Natural killer cell (primary cell): ENCODE data around the gene CPHXL2. TPM values are rescaled to one million over a fixed set of nuclear protein-coding genes. Genes with fewer than 3 reads are reported as not detected.

Source experiments
- ATAC-seq, 3 donors: fragments of 150-1000 bp in 2 of 3; fragments of 200-7000 bp in 1 of 3; cut with Tn5 transposase; 1 replicate in 1 of 3; 2 replicates in 2 of 3; pipeline ENCODE4 v1.10.0; 2021; ENCODE audit warnings: mild to moderate bottlenecking in 2 of 3, moderate library complexity in 2 of 3
- DNase-seq, 2 donors: peaks; one replicate each; pipeline versions ENCODE4 v3.0.0 to v3.0.0-alpha.2; 2013 to 2021; ENCODE audit warnings: mixed read lengths in 1 of 2
- H3K27ac ChIP-seq: one replicate; pipeline ENCODE4 v1.5.1; 2013; ENCODE audit warnings: mild to moderate bottlenecking, low read length
- H3K27me3 ChIP-seq: one replicate; pipeline ENCODE4 v1.6.1; 2013; ENCODE audit warnings: low read length; ENCODE audit not compliant: control insufficient read depth, insufficient read depth
- H3K36me3 ChIP-seq: one replicate; pipeline ENCODE4 v1.6.1; 2013; ENCODE audit warnings: low read length; ENCODE audit not compliant: control insufficient read depth, insufficient read depth
- H3K4me1 ChIP-seq: one replicate; pipeline ENCODE4 v1.6.1; 2013; ENCODE audit warnings: low read length; ENCODE audit not compliant: control insufficient read depth, insufficient read depth
- H3K4me3 ChIP-seq: one replicate; pipeline ENCODE4 v1.5.1; 2013; ENCODE audit warnings: low read length
- H3K9me3 ChIP-seq: one replicate; pipeline ENCODE4 v1.6.1; 2013; ENCODE audit warnings: low read length; ENCODE audit not compliant: control insufficient read depth, insufficient read depth
- H3K27ac Mint-ChIP-seq, 2 donors: one replicate each; pipeline ENCODE4 v1.8.0; 2022; ENCODE audit warnings: mild to moderate bottlenecking in 2 of 2, mixed read lengths in 2 of 2, moderate library complexity in 1 of 2
- H3K27me3 Mint-ChIP-seq, 2 donors: one replicate each; pipeline ENCODE4 v1.8.0; 2022; ENCODE audit warnings: low read depth in 2 of 2, mixed read lengths in 2 of 2
- H3K36me3 Mint-ChIP-seq: one replicate; pipeline ENCODE4 v1.8.0; 2022; ENCODE audit warnings: mixed read lengths
- H3K4me1 Mint-ChIP-seq, 2 donors: one replicate each; pipeline ENCODE4 v1.8.0; 2022; ENCODE audit warnings: mixed read lengths in 2 of 2
- H3K4me3 Mint-ChIP-seq: one replicate; pipeline ENCODE4 v1.8.0; 2022; ENCODE audit warnings: mild to moderate bottlenecking, moderate library complexity, mixed read lengths
- H3K9me3 Mint-ChIP-seq, 2 donors: one replicate each; pipeline ENCODE4 v1.8.0; 2022; ENCODE audit warnings: mixed read lengths in 2 of 2
- CTCF ChIP-seq: fragments of 200-600 bp; IDR thresholded peaks from one replicate; pipeline ENCODE4 v1.8.0; 2022; ENCODE audit warnings: antibody characterized with exemption
- WGBS: methylation state at CpG from one replicate; pipeline ENCODE4 v1.1.7; 2013; ENCODE audit warnings: missing lambda C conversion rate; ENCODE audit not compliant: insufficient coverage; 5-methylcytosine and 5-hydroxymethylcytosine counted together
- intact Hi-C: fragments of 100-400 bp; cut with micrococcal nuclease; formaldehyde crosslinking; loops from one replicate; pipeline ENCODE4 v1.14.2; 2022
- total RNA-seq, 4 donors: library from RNA; stranded (reverse); fragments of 120-200 nt in 1 of 4; gene quantifications; one replicate each; pipeline versions ENCODE4 v1.2.3 to v1.2.4, GENCODE V29; 2013 to 2022

The CPHXL2 gene
- total RNA-seq, 3 donors from 2014 or later (not counting 1 experiment from before 2014, with no cell fraction given), result not detected

- intact Hi-C loops, result loop anchor here (1.0 to 5.0 kb wide), 5 partner anchors 24 to 190 kb away; partner anchors contain the start of genes CFDP1, GABARAPL2, KARS1 and TERF2IP
- peaks cover 35% of the 10 kb centered on the region for H3K4me1 ChIP-seq
- peak; percentile 95 to 98 (median 95) for ATAC-seq
These were observed 53.8 kb downstream of the CPHXL2 start, which contains the start of gene ADAT1 for GRCh38 chr16:75622761-75623605. TSS of gene ADAT1 (minus strand) at chr16:75623281. CDS start at chr16:75620799, 2,482 bp downstream.

GRCh38 chr16:75621170-75621477, 55.7 kb downstream of the CPHXL2 start:
- H3K4me1 ChIP-seq, result peaks cover 29% of the 10 kb centered on the region
- H3K9me3 ChIP-seq, result no peaks in the 10 kb centered on the region
- H3K36me3 ChIP-seq, result peaks cover 29% of the 10 kb centered on the region
- H3K9me3 Mint-ChIP-seq, result no peaks in the 10 kb centered on the region
- no peaks in the 10 kb centered on the region for H3K27me3 Mint-ChIP-seq
- ATAC-seq, result no peak
- peaks cover 28 to 29% of the 10 kb centered on the region in 2 donors for H3K4me1 Mint-ChIP-seq
- peak in 1 of 2 donors; percentile 60 for DNase-seq
- no peak overlapping the region for H3K4me3 Mint-ChIP-seq
- no peak overlapping the region for H3K4me3 ChIP-seq
- peak overlapping the region; percentile 11 to 68 for H3K27ac Mint-ChIP-seq
- H3K27ac ChIP-seq, result peak overlapping the region; percentile 24
- no peak for TF ChIP-seq CTCF
- intact Hi-C loops, result loop anchor here (5.0 kb wide), 1 partner anchor 159 kb away; the partner anchor contains the start of gene TMEM170A
- 28% methylated on average over 2 of the region's 2 CpGs for WGBS
- H3K36me3 Mint-ChIP-seq, result peaks cover 15% of the 10 kb centered on the region
- H3K27me3 ChIP-seq, result no peaks in the 10 kb centered on the region

More at GRCh38 chr16:75622761-75623605, 53.8 kb downstream of the CPHXL2 start, which contains the start of gene ADAT1:
- Histone ChIP-seq H3K36me3 (peaks cover 28% of the 10 kb centered on the region), H3K4me3 (peak within 1 kb of the TSS; percentile 90), H3K27me3 (no peaks in the 10 kb centered on the region), H3K27ac (peak within 1 kb of the TSS; percentile 93), H3K9me3 (no peaks in the 10 kb centered on the region)
- H3K36me3 Mint-ChIP-seq, result peaks cover 7% of the 10 kb centered on the region
- H3K9me3 Mint-ChIP-seq, result no peaks in the 10 kb centered on the region
- H3K27me3 Mint-ChIP-seq, result no peaks in the 10 kb centered on the region
- no peak for TF ChIP-seq CTCF
- DNase-seq, result peak; percentile 95 to 99
- H3K4me1 Mint-ChIP-seq, result peaks cover 41 to 42% of the 10 kb centered on the region in 2 donors
- peak within 1 kb of the TSS; percentile 91 for H3K4me3 Mint-ChIP-seq
- H3K27ac Mint-ChIP-seq, result peak within 1 kb of the TSS; percentile 93 to 98
- under 1% methylated on average over 62 of the region's 62 CpGs for WGBS

GRCh38 chr16:75620326-75621169, 56.3 kb downstream of the CPHXL2 start:
- no peak overlapping the region for H3K4me3 Mint-ChIP-seq
- WGBS, result 74% methylated on average over 20 of the region's 20 CpGs
- Histone ChIP-seq H3K36me3 (peaks cover 29% of the 10 kb centered on the region), H3K27me3 (no peaks in the 10 kb centered on the region), H3K27ac (peak overlapping the region; percentile 54), H3K4me3 (no peak overlapping the region), H3K4me1 (peaks cover 35% of the 10 kb centered on the region), H3K9me3 (no peaks in the 10 kb centered on the region)
- no peaks in the 10 kb centered on the region for H3K27me3 Mint-ChIP-seq
- peak overlapping the region; percentile 11 to 68 for H3K27ac Mint-ChIP-seq
- ATAC-seq (peak in 2 of 3 donors; percentile 8 to 30), DNase-seq (peak in 1 of 2 donors; percentile 89)
- H3K36me3 Mint-ChIP-seq, result peaks cover 17% of the 10 kb centered on the region
- peaks cover 28 to 29% of the 10 kb centered on the region in 2 donors for H3K4me1 Mint-ChIP-seq
- no peaks in the 10 kb centered on the region for H3K9me3 Mint-ChIP-seq
- TF ChIP-seq CTCF, result no peak
- intact Hi-C loops, result loop anchor here (5.0 kb wide), 1 partner anchor 158 kb away; the partner anchor contains the start of gene TMEM170A
